Osteoblast (primary cell): ENCODE results near the gene FIBIN. TPM values are rescaled to one million over a fixed set of nuclear protein-coding genes. Genes with fewer than 3 reads are reported as not detected.

Experiments used
- DNase-seq: peaks from one replicate; pipeline ENCODE4 v3.0.0; 2011; ENCODE audit warnings: low spot score, mixed read lengths; ENCODE audit not compliant: insufficient read length; ENCODE audit errors: missing footprints
- H2AFZ ChIP-seq: 2 replicates; pipeline ENCODE4 v1.6.0; 2011; ENCODE audit warnings: mild to moderate bottlenecking, low read length
- H3K27ac ChIP-seq: 2 replicates; pipeline ENCODE4 v1.5.1; 2011; ENCODE audit warnings: mild to moderate bottlenecking, low read depth, low read length, moderate library complexity
- H3K27me3 ChIP-seq: 2 replicates; pipeline ENCODE4 v1.6.0; 2012; ENCODE audit warnings: mild to moderate bottlenecking, control low read depth, inconsistent platforms, low read length, moderate library complexity; ENCODE audit not compliant: insufficient read depth
- H3K36me3 ChIP-seq: 2 replicates; pipeline ENCODE4 v1.5.1; 2011; ENCODE audit warnings: mild to moderate bottlenecking, low read length, control low read depth, moderate library complexity; ENCODE audit not compliant: insufficient read depth
- H3K4me1 ChIP-seq: 2 replicates; pipeline ENCODE4 v1.5.1; 2011; ENCODE audit warnings: mild to moderate bottlenecking, low read length, control low read depth, moderate library complexity; ENCODE audit not compliant: insufficient read depth
- H3K4me2 ChIP-seq: 2 replicates; pipeline ENCODE4 v1.6.0; 2011; ENCODE audit warnings: mild to moderate bottlenecking, low read length; ENCODE audit not compliant: insufficient read depth
- H3K4me3 ChIP-seq: fragments of 200-600 bp; sonication (generic); 3 replicates; pipeline ENCODE4 v1.5.1; 2012; ENCODE audit warnings: mild to moderate bottlenecking, low read length, inconsistent platforms; ENCODE audit not compliant: insufficient read depth
- H3K79me2 ChIP-seq: 2 replicates; pipeline ENCODE4 v1.6.0; 2012; ENCODE audit warnings: mild to moderate bottlenecking, low read length, control low read depth, inconsistent platforms; ENCODE audit not compliant: insufficient read depth
- H3K9me3 ChIP-seq: 2 replicates; pipeline ENCODE4 v1.5.1; 2011; ENCODE audit warnings: low read depth, low read length, control low read depth
- H4K20me1 ChIP-seq: 2 replicates; pipeline ENCODE4 v1.6.0; 2012; ENCODE audit warnings: mild to moderate bottlenecking, low read length, control low read depth; ENCODE audit not compliant: insufficient read depth
- CTCF ChIP-seq: IDR thresholded peaks from 2 replicates; pipeline ENCODE4 v1.5.1; 2011; ENCODE audit warnings: mild to moderate bottlenecking, low read depth, low read length, moderate library complexity; ENCODE audit errors: extremely low read depth
- total RNA-seq: library from RNA; depleted of rRNA; stranded (reverse); fragments of >200 nt; gene quantifications from 2 replicates; pipeline ENCODE4 v1.2.3, GENCODE V29; 2012

The FIBIN gene
- total RNA-seq, 1 donor = 30.0 TPM

DNA sequence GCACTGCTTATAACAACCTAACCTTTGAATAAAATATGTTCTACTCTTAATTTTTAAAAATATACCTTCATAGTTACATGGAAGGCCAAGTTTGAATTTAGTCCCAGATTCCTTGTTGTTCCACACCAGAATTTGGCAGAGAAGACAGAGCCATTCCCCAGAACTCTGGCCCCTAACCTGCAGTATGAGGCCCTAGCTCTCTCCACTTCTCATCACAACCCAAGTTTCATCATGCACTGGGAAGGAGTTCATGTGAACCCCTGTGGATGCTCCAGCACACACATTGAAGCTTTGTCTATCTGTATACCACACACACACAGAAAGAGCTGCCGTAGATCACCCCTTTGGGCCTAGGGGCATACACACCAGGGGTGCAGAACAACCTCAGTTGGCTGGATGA is 36.1 kb downstream of the FIBIN start:
- no peak overlapping the region for H3K27ac ChIP-seq
- H3K27me3 ChIP-seq = no peaks in the 10 kb centered on the region
- H3K4me1 ChIP-seq = peaks cover 4% of the 10 kb centered on the region
- TF ChIP-seq CTCF = no peak
- H2AFZ ChIP-seq = no peak overlapping the region
- no peaks in the 10 kb centered on the region for H3K9me3 ChIP-seq
- H3K4me3 ChIP-seq = no peak overlapping the region
- H3K79me2 ChIP-seq = no peaks in the 10 kb centered on the region
- no peak for DNase-seq
- H3K4me2 ChIP-seq = no peak overlapping the region
- no peaks in the 10 kb centered on the region for H4K20me1 ChIP-seq
- H3K36me3 ChIP-seq = no peaks in the 10 kb centered on the region

DNA sequence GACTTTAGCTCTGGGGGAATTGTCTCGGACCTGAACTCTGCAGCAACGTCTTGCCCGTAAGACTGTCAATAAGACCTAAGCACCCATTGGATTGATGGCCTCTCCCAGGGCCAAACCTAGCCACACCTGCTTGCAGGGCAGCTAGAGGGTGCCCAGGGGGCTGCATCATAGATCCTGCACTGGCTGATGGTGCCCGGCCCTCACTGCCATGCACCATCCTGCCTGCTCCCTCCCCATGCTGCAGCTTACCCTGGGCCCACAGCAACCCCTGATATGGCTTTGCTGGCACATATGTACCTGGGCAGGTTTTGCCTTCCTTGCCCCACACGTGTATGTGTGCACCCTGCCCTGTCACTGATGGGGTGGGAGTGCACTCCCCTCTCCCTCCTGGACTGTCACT is 37.8 kb downstream of the FIBIN start:
- H3K27ac ChIP-seq = no peak overlapping the region
- no peak for DNase-seq
- H2AFZ ChIP-seq = no peak overlapping the region
- H3K79me2 ChIP-seq = no peaks in the 10 kb centered on the region
- H3K36me3 ChIP-seq = no peaks in the 10 kb centered on the region
- H3K9me3 ChIP-seq = no peaks in the 10 kb centered on the region
- no peak overlapping the region for H3K4me2 ChIP-seq
- H3K4me3 ChIP-seq = no peak overlapping the region
- H3K4me1 ChIP-seq = peaks cover 4% of the 10 kb centered on the region
- H4K20me1 ChIP-seq = no peaks in the 10 kb centered on the region
- H3K27me3 ChIP-seq = no peaks in the 10 kb centered on the region
- no peak for TF ChIP-seq CTCF

- H3K4me1 ChIP-seq = no peaks in the 10 kb centered on the region
- H3K4me2 ChIP-seq = no peak overlapping the region
- no peak overlapping the region for H3K4me3 ChIP-seq
- no peaks in the 10 kb centered on the region for H3K9me3 ChIP-seq
- DNase-seq = peak; percentile 35
- TF ChIP-seq CTCF = no peak
- no peaks in the 10 kb centered on the region for H3K36me3 ChIP-seq
- no peaks in the 10 kb centered on the region for H3K79me2 ChIP-seq
- H3K27me3 ChIP-seq = no peaks in the 10 kb centered on the region
- H3K27ac ChIP-seq = no peak overlapping the region
- no peaks in the 10 kb centered on the region for H4K20me1 ChIP-seq
- H2AFZ ChIP-seq = no peak overlapping the region
Observed at GRCh38 chr11:27039873-27040272, 46.0 kb downstream of the FIBIN start.

GRCh38 chr11:27040302-27041115 is 46.6 kb downstream of the FIBIN start, which contains the start of gene BBOX1:
BBOX1 (plus strand) TSS chr11:27040815; CDS start chr11:27055431, 14,616 bp downstream.
- no peak within 1 kb of the TSS for H3K27ac ChIP-seq
- no peak within 1 kb of the TSS for H3K4me3 ChIP-seq
- no peaks in the 10 kb centered on the region for H3K4me1 ChIP-seq
- DNase-seq = no peak
- no peaks in the 10 kb centered on the region for H3K79me2 ChIP-seq
- TF ChIP-seq CTCF = no peak
- H3K27me3 ChIP-seq = no peaks in the 10 kb centered on the region
- no peak within 1 kb of the TSS for H3K4me2 ChIP-seq
- no peaks in the 10 kb centered on the region for H3K36me3 ChIP-seq
- no peaks in the 10 kb centered on the region for H4K20me1 ChIP-seq
- no peak within 1 kb of the TSS for H2AFZ ChIP-seq
- H3K9me3 ChIP-seq = no peaks in the 10 kb centered on the region
